H7 (cell line): ENCODE data around the gene UBL4B. TPM values are rescaled to one million over a fixed set of nuclear protein-coding genes. Genes with fewer than 3 reads are reported as not detected.

Source experiments
- total RNA-seq: library from RNA; depleted of rRNA; stranded (reverse); fragments of >200 nt; shearing (Covaris generic); gene quantifications from 2 replicates; pipeline ENCODE4 v1.2.3, GENCODE V29; 2014; rRNA removed

UBL4B gene
- total RNA-seq, 1 experiment from 2014 or later: not detected

Other genes starting within 250 kb of the UBL4B start
- 5.5 and 6.9 TPM in 2 replicates for gene CSF1, start 201.6 kb upstream of the UBL4B start, total RNA-seq
- gene AHCYL1, start 127.7 kb upstream of the UBL4B start, total RNA-seq: 49.1 and 54.3 TPM in 2 replicates
- 55.6 and 65.8 TPM in 2 replicates for gene STRIP1, start 77.8 kb upstream of the UBL4B start, total RNA-seq
- 0.35 TPM in 1 of 2 replicates, not detected in the other for gene ALX3, start 41.8 kb upstream of the UBL4B start, total RNA-seq
- gene SLC6A17, start 38.1 kb downstream of the UBL4B start, total RNA-seq: 0.17 and 0.22 TPM in 2 replicates
- 3.3 and 8.6 TPM in 2 replicates for gene KCNC4, start 97.9 kb downstream of the UBL4B start, total RNA-seq
- 56.6 and 79.9 TPM in 2 replicates for gene RBM15, start 226.9 kb downstream of the UBL4B start, total RNA-seq